CD4-positive, alpha-beta memory T cell (primary cell): Measurements from ENCODE around the gene ATXN1. TPM values are rescaled to one million over a fixed set of nuclear protein-coding genes. Genes with fewer than 3 reads are reported as not detected.

Experiments
- CTCF ChIA-PET: fragments of 350-600 bp; sonication (Branson Sonifier 250); formaldehyde crosslinking; loops from one replicate; lab custom pipeline; 2021; ENCODE audit warnings: inconsistent platforms; ENCODE audit not compliant: partially characterized antibody; lab: Charles Lee
- POLR2A ChIA-PET: fragments of 350-600 bp; sonication (Branson Sonifier 250); formaldehyde crosslinking; loops from one replicate; lab custom pipeline; 2021; ENCODE audit not compliant: partially characterized antibody; lab: Charles Lee
- DNase-seq, 5 donors: peaks; one replicate each; pipeline versions ENCODE4 v3.0.0 to v3.0.0-alpha.2; 2020 to 2022; ENCODE audit warnings: mixed read lengths in 1 of 5
- H3K27ac ChIP-seq: one replicate; pipeline ENCODE4 v1.7.0; 2013; ENCODE audit warnings: low read depth, low read length
- H3K27me3 ChIP-seq: 2 replicates; pipeline ENCODE4 v1.7.0; 2013; ENCODE audit warnings: mild to moderate bottlenecking, low read length, moderate library complexity; ENCODE audit not compliant: insufficient read depth
- H3K36me3 ChIP-seq: 2 replicates; pipeline ENCODE4 v1.7.0; 2013; ENCODE audit warnings: mild to moderate bottlenecking, low read length, moderate library complexity; ENCODE audit not compliant: insufficient read depth
- H3K4me1 ChIP-seq: 2 replicates; pipeline ENCODE4 v1.7.0; 2013; ENCODE audit warnings: mild to moderate bottlenecking, low read length, moderate library complexity; ENCODE audit not compliant: insufficient read depth
- H3K4me3 ChIP-seq, 2 donors: one replicate each; pipeline ENCODE4 v1.7.0; 2013; ENCODE audit warnings: low read length in 2 of 2, mild to moderate bottlenecking in 1 of 2
- H3K9me3 ChIP-seq, 2 donors: one replicate each; pipeline ENCODE4 v1.7.0; 2013; ENCODE audit warnings: low read length in 2 of 2, control low read depth in 1 of 2; ENCODE audit not compliant: control insufficient read depth in 1 of 2
- H3K27ac Mint-ChIP-seq, 7 donors: one replicate each; pipeline ENCODE4 v1.8.0; 2020 to 2021; ENCODE audit warnings: mixed read lengths in 7 of 7, mild to moderate bottlenecking in 6 of 7, inconsistent platforms in 3 of 7, moderate library complexity in 3 of 7
- H3K27me3 Mint-ChIP-seq, 2 donors: one replicate each; pipeline ENCODE4 v1.8.0; 2020 to 2021; ENCODE audit warnings: mixed read lengths in 2 of 2
- H3K36me3 Mint-ChIP-seq, 2 donors: one replicate each; pipeline ENCODE4 v1.8.0; 2020 to 2021; ENCODE audit warnings: mixed read lengths in 2 of 2, inconsistent platforms in 1 of 2, mild to moderate bottlenecking in 1 of 2
- H3K4me1 Mint-ChIP-seq, 4 donors: one replicate each; pipeline ENCODE4 v1.8.0; 2020 to 2021; ENCODE audit warnings: mixed read lengths in 4 of 4, mild to moderate bottlenecking in 1 of 4
- H3K4me3 Mint-ChIP-seq, 8 donors: one replicate each; pipeline ENCODE4 v1.8.0; 2020 to 2021; ENCODE audit warnings: mixed read lengths in 8 of 8, mild to moderate bottlenecking in 7 of 8, moderate library complexity in 6 of 8, inconsistent platforms in 3 of 8
- H3K9me3 Mint-ChIP-seq, 8 donors: one replicate each; pipeline ENCODE4 v1.8.0; 2020 to 2021; ENCODE audit warnings: mixed read lengths in 8 of 8, mild to moderate bottlenecking in 5 of 8, inconsistent platforms in 3 of 8, moderate library complexity in 1 of 8
- intact Hi-C: fragments of 100-400 bp; cut with micrococcal nuclease; formaldehyde crosslinking; loops from one replicate; pipeline ENCODE4 v1.15.1; 2023
- polyA plus RNA-seq, 2 donors: library from polyadenylated mRNA; unstranded; fragments of 300-500 nt; fragmentation: Illumina TruSeq; gene quantifications; one replicate each; pipeline ENCODE4 v1.2.3, GENCODE V29; 2021
- total RNA-seq, 2 experiments: library from RNA; stranded (reverse); gene quantifications; one replicate each; pipeline ENCODE4 v1.2.3, GENCODE V29; 2021

ATXN1 gene
- total and polyA plus RNA-seq, 4 experiments from 2014 or later = 10.5 to 97.4 (median 56.9) TPM

DNA sequence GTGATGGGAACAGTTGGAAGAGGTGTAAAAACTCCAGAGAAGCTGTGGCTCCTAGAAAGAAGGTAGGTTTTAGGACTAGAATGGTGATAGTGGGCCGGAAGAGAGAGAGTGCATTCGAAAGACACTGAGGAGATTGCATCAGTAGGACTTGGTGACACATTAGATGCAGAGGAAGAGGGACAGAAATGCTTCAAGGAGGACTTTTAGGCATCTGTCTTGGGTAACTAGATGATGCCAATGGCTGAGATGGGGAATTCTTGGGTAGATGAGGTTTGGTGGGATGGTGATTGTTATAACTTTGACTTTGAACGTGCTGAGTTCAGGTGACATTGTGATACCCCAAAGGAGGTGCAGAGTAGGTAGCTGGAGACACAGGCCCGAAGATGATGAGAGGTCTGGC lies 326.4 kb downstream of the ATXN1 start:
- CTCF ChIA-PET = interaction anchor here (1.5 kb wide), 1 partner anchor 14 kb away, joined by 5 read pairs; no protein-coding TSS in a partner anchor
- Mint-ChIP-seq H3K36me3 (peaks cover 7 to 18% of the 10 kb centered on the region in 2 donors), H3K4me3 (peak overlapping the region in 7 of 8 donors; percentile 8 to 67 (median 39)), H3K27me3 (no peaks in the 10 kb centered on the region), H3K9me3 (no peaks in the 10 kb centered on the region), H3K4me1 (peaks cover 56 to 97% (median 75%) of the 10 kb centered on the region in 4 donors), H3K27ac (peak overlapping the region; percentile 76 to 98 (median 95))
- intact Hi-C loops = loop anchor here (2.0 kb wide), 1 partner anchor 14 kb away; no protein-coding TSS in a partner anchor
- no peaks in the 10 kb centered on the region for H3K9me3 ChIP-seq
- POLR2A ChIA-PET = interaction anchor here (0.7 to 3.3 kb wide), 8 partner anchors 14 to 324 kb away, joined by 3 to 14 read pairs (median 4); no protein-coding TSS in a partner anchor
- peak overlapping the region; percentile 55 for H3K27ac ChIP-seq
- no peaks in the 10 kb centered on the region for H3K27me3 ChIP-seq
- DNase-seq = peak in 1 of 5 donors; percentile 53
- no peaks in the 10 kb centered on the region for H3K36me3 ChIP-seq
- no peak overlapping the region for H3K4me3 ChIP-seq
- peaks cover 77% of the 10 kb centered on the region for H3K4me1 ChIP-seq

DNA sequence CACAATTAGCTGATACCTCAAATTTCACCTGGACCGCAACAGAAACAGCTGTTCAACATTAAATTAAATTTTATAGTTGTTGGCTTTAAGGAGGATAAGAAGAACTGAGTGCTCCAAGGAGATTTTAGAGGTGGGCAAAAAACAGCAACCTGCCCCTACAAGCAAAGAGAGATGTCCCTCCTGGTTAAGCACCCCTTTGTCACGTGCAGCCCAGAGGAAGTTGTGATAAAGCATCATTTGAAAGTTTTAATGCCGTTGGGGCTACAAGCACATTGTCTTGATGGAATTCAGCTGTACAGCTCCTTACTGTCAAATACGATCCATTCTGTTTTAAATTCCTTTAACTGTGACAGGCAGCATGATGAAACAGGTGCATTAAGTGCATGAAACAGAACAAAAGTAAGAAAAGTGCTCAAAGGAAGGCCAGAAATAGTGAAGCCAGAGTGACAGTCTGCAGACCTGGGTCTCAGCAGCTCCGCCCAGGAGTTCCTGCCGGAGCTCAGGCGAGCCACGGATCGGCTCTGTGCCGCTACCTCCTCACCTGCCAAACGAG lies 327.8 kb downstream of the ATXN1 start:
- no peak overlapping the region for H3K27ac ChIP-seq
- peak overlapping the region in 6 of 7 donors; percentile 12 to 98 (median 93) for H3K27ac Mint-ChIP-seq
- peak overlapping the region in 5 of 8 donors; percentile 10 to 66 (median 44) for H3K4me3 Mint-ChIP-seq

DNA sequence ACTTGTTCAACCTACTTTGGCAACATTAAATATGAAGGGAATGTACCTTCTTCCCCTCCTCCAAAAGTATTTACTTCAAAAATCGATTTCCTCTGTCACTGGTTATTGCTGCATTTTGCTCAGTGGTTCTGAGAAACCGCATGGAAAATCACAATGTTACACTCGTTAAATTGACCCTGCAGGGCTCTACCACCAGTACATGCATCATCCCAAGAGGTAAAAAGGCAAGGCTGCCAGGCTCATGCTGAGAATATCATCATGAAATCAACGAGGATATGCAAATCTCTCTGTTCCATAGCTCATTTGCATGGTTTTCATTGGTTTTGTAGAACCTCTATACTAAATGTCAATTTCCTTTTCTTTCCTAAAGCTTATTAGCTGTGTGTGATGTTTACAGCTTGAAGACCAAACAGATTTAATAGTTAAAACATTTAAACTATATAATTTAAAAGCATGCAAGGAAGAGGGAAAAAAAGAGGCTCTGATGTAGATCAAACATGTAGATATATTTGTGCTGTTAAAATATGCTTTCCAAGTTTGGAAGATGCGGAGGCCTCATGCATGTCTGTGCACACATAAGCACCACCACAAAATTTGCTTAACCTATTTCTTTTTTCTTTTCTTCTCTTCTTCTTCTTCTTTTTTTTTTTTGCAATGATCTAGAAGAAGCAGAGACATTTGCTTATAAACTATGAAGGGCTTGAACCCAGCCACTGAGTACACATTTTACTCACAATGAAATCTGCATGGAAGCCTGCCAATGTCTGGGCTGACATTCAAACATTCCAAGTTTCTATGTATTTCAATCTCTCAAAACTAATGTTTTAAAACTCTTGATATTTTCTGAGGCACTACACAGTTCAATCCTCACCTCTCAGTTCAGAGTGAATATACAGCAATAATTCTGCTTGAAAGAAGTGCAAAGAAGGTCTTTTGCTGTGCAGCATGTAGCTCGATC lies 328.9 kb downstream of the ATXN1 start:
- H3K9me3 ChIP-seq = no peaks in the 10 kb centered on the region
- peaks cover 45 to 72% (median 64%) of the 10 kb centered on the region in 4 donors for H3K4me1 Mint-ChIP-seq
- intact Hi-C loops = no loop called here
- H3K4me3 ChIP-seq = no peak overlapping the region
- no peaks in the 10 kb centered on the region for H3K27me3 ChIP-seq
- ChIA-PET POLR2A (interaction anchor here (0.9 to 1.2 kb wide), 2 partner anchors 8 to 329 kb away, joined by 3 to 4 read pairs; partner anchors contain the start of gene ATXN1), CTCF (interaction anchor here (1.1 to 1.7 kb wide), 2 partner anchors 20 to 23 kb away, joined by 3 to 7 read pairs; no protein-coding TSS in a partner anchor)
- no peaks in the 10 kb centered on the region for H3K36me3 ChIP-seq
- no peak for DNase-seq
- H3K27ac ChIP-seq = no peak overlapping the region
- H3K36me3 Mint-ChIP-seq = peaks cover 11 to 27% of the 10 kb centered on the region in 2 donors
- peak overlapping the region in 6 of 7 donors; percentile 6 to 70 (median 25) for H3K27ac Mint-ChIP-seq
- peaks cover 54% of the 10 kb centered on the region for H3K4me1 ChIP-seq
- no peaks in the 10 kb centered on the region for H3K27me3 Mint-ChIP-seq
- H3K9me3 Mint-ChIP-seq = no peaks in the 10 kb centered on the region
- H3K4me3 Mint-ChIP-seq = peak overlapping the region in 3 of 8 donors; percentile 12 to 38 (median 13)

More for the DNA sequence above, 327.8 kb downstream of the ATXN1 start:
- no peaks in the 10 kb centered on the region for H3K36me3 ChIP-seq
- Mint-ChIP-seq H3K9me3 (no peaks in the 10 kb centered on the region), H3K4me1 (peaks cover 52 to 82% (median 72%) of the 10 kb centered on the region in 4 donors), H3K36me3 (peaks cover 10 to 26% of the 10 kb centered on the region in 2 donors), H3K27me3 (no peaks in the 10 kb centered on the region)
- intact Hi-C loops = no loop called here
- ChIA-PET CTCF (interaction anchor here (0.8 to 1.7 kb wide), 3 partner anchors 21 to 77 kb away, joined by 3 to 7 read pairs (median 3); no protein-coding TSS in a partner anchor), POLR2A (interaction anchor here (0.9 to 1.2 kb wide), 3 partner anchors 9 to 328 kb away, joined by 3 to 4 read pairs (median 3); partner anchors contain the start of gene ATXN1)
- no peak for DNase-seq
- H3K4me1 ChIP-seq = peaks cover 64% of the 10 kb centered on the region
- no peaks in the 10 kb centered on the region for H3K9me3 ChIP-seq
- no peaks in the 10 kb centered on the region for H3K27me3 ChIP-seq
- H3K4me3 ChIP-seq = no peak overlapping the region

DNA sequence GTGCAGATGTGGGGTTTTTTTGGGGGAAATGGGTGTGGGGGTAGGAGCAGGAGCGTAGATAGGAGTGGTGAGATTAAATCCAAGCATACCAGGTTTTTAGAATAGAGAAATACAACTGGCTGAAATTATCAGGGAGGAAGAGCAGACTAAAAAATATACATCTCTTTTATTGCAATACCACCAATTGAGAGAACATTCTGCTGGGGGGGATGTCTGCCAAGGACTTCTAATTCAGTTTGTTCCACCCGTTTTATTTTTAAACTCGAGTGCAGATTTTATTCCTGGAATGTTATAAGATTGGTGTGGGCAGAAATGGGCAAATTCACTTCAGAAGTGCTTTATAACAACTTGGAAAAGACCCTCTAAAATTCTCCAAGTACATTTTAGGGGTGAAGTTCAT lies 330.2 kb downstream of the ATXN1 start:
- no peak overlapping the region for H3K27ac ChIP-seq
- H3K27ac Mint-ChIP-seq = peak overlapping the region in 2 of 7 donors; percentile 21 to 47
- CTCF ChIA-PET = no interaction called here

DNA sequence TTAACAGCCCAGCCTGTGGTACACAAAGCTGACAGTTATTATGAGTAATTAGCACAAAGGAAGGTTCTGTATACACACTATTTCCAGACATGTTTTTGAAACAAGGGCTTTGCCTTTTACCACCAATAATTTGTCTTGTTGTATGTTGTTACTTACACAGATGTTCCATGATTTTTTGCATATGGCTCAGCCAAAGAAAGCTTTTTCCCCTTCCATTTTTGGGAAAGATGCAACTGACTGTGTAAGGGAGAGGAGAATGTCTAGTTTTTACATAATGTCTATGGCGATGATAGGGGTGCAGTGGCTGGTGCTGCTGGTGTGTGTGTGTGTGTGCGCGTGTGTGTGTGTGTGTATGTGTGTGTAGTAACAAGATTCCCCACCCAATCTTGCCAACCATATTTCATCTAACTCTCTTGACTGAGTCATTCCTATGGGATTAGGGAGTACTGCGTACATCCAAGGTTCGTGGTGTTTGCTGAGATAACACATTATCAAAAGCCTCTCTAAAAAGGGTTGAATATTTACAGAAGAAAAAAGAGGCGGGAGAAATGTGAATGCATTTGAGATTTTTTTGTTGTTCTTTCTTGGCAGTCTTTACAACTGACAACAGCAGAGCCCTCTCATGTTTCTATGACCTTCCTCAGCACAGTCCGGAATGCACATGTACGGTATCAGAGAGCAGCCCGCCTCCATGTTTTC lies 330.7 kb downstream of the ATXN1 start:
- Mint-ChIP-seq H3K27me3 (no peaks in the 10 kb centered on the region), H3K36me3 (peaks cover 23 to 35% of the 10 kb centered on the region in 2 donors), H3K9me3 (no peaks in the 10 kb centered on the region), H3K4me3 (no peak overlapping the region), H3K27ac (peak overlapping the region in 5 of 7 donors; percentile 3 to 81 (median 38)), H3K4me1 (peaks cover 39 to 66% (median 58%) of the 10 kb centered on the region in 4 donors)
- no peak for DNase-seq
- ChIA-PET CTCF (no interaction called here), POLR2A (no interaction called here)
- Histone ChIP-seq H3K36me3 (no peaks in the 10 kb centered on the region), H3K27ac (no peak overlapping the region), H3K27me3 (no peaks in the 10 kb centered on the region), H3K4me1 (peaks cover 35% of the 10 kb centered on the region), H3K4me3 (no peak overlapping the region), H3K9me3 (no peaks in the 10 kb centered on the region)
- intact Hi-C loops = no loop called here

More for the DNA sequence above, 330.2 kb downstream of the ATXN1 start:
- peaks cover 18 to 34% of the 10 kb centered on the region in 2 donors for H3K36me3 Mint-ChIP-seq
- intact Hi-C loops = no loop called here
- Histone ChIP-seq H3K4me1 (peaks cover 41% of the 10 kb centered on the region), H3K4me3 (no peak overlapping the region), H3K9me3 (no peaks in the 10 kb centered on the region), H3K27me3 (no peaks in the 10 kb centered on the region), H3K36me3 (no peaks in the 10 kb centered on the region)
- POLR2A ChIA-PET = no interaction called here
- DNase-seq = no peak
- no peak overlapping the region for H3K4me3 Mint-ChIP-seq
- no peaks in the 10 kb centered on the region for H3K9me3 Mint-ChIP-seq
- H3K27me3 Mint-ChIP-seq = no peaks in the 10 kb centered on the region
- H3K4me1 Mint-ChIP-seq = peaks cover 36 to 71% (median 56%) of the 10 kb centered on the region in 4 donors

DNA sequence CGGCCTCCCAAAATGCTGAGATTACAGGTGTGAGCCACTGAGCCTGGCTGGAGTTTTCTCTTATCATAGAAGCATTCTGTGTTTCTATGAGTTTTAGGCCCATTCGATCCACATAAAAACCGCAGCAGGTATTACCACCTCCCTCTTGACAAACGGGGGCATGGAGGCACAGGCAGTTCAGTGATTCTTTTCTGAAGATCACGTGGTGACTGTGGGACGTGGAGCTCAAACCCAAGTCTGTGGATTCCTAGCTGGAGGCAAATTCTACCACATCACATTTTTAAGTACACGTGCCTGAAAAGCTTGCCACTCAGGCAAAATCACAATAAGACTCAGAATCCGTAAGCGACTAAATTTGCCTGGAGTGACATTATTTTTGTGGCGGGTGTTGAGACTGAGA lies 331.6 kb downstream of the ATXN1 start:
- H3K27ac Mint-ChIP-seq = peak overlapping the region in 2 of 7 donors; percentile 38 to 49
- peaks cover 30 to 66% (median 52%) of the 10 kb centered on the region in 4 donors for H3K4me1 Mint-ChIP-seq
- ChIA-PET CTCF (interaction anchor here (0.8 kb wide), 1 partner anchor 14 kb away, joined by 4 read pairs; no protein-coding TSS in a partner anchor), POLR2A (no interaction called here)
- H3K4me3 Mint-ChIP-seq = no peak overlapping the region
- intact Hi-C loops = no loop called here
- DNase-seq = no peak
- no peaks in the 10 kb centered on the region for H3K9me3 Mint-ChIP-seq
- H3K36me3 Mint-ChIP-seq = peaks cover 23 to 31% of the 10 kb centered on the region in 2 donors
- Histone ChIP-seq H3K9me3 (no peaks in the 10 kb centered on the region), H3K27ac (no peak overlapping the region), H3K4me3 (no peak overlapping the region), H3K27me3 (no peaks in the 10 kb centered on the region), H3K4me1 (peaks cover 27% of the 10 kb centered on the region), H3K36me3 (no peaks in the 10 kb centered on the region)
- H3K27me3 Mint-ChIP-seq = no peaks in the 10 kb centered on the region
